PC-9 (cell line): Measurements from ENCODE around the gene SERTM2. TPM values are rescaled to one million over a fixed set of nuclear protein-coding genes. Genes with fewer than 3 reads are reported as not detected.

Source experiments
- BruUV-seq: library from RNA; stranded (reverse); fragments of 400-500 nt; replicated peaks from 2 replicates; lab custom pipeline; 2021; lab: Mats Ljungman, UMichigan
- CTCF ChIA-PET: fragments of 300-600 bp; sonication (Branson Sonifier 250); formaldehyde crosslinking; loops from one replicate; lab custom pipeline; 2022; ENCODE audit warnings: antibody characterized with exemption; lab: Charles Lee
- POLR2A ChIA-PET: fragments of 300-600 bp; sonication (Branson Sonifier 250); formaldehyde crosslinking; loops from one replicate; lab custom pipeline; 2022; ENCODE audit warnings: antibody characterized with exemption; ENCODE audit not compliant: unreplicated experiment; lab: Charles Lee
- DNase-seq, 2 experiments: peaks; one replicate each; pipeline versions ENCODE4 v3.0.0 to v3.0.0-alpha.2; 2015 to 2022; ENCODE audit warnings: mixed read lengths in 1 of 2
- H2AFZ ChIP-seq: fragments of 200-600 bp; sonication (generic); 2 replicates; pipeline ENCODE4 v1.8.1; 2017; ENCODE audit warnings: antibody characterized with exemption
- H3F3A ChIP-seq: fragments of 200-600 bp; sonication (generic); 2 replicates; pipeline ENCODE4 v1.8.1; 2017; ENCODE audit warnings: antibody characterized with exemption, mild to moderate bottlenecking, low read depth; ENCODE audit not compliant: insufficient read depth
- H3K27ac ChIP-seq: fragments of 200-600 bp; sonication (generic); 2 replicates; pipeline ENCODE4 v1.6.1; 2016; ENCODE audit warnings: mixed run types
- H3K27me3 ChIP-seq: fragments of 200-600 bp; sonication (generic); 2 replicates; pipeline ENCODE4 v1.6.1; 2016; ENCODE audit warnings: low read depth, mixed run types; ENCODE audit not compliant: insufficient read depth
- H3K36me3 ChIP-seq: fragments of 200-600 bp; sonication (generic); 2 replicates; pipeline ENCODE4 v1.6.1; 2016; ENCODE audit warnings: low read depth, mixed run types
- H3K4me1 ChIP-seq: fragments of 200-600 bp; sonication (generic); replicated peaks from 2 replicates; pipeline ENCODE4 v1.6.1; 2016; ENCODE audit warnings: mixed run types; ENCODE audit not compliant: insufficient read depth
- H3K4me2 ChIP-seq: fragments of 200-600 bp; sonication (generic); 2 replicates; pipeline ENCODE4 v1.6.1; 2017; ENCODE audit warnings: mixed run types
- H3K4me3 ChIP-seq: fragments of 200-600 bp; sonication (generic); 2 replicates; pipeline ENCODE4 v1.6.1; 2016; ENCODE audit warnings: mixed run types
- H3K79me2 ChIP-seq: fragments of 200-600 bp; sonication (generic); 2 replicates; pipeline ENCODE4 v1.6.1; 2017; ENCODE audit warnings: low read depth, mixed run types
- H3K9me2 ChIP-seq: fragments of 200-600 bp; sonication (generic); 2 replicates; pipeline ENCODE4 v1.8.1; 2017; ENCODE audit warnings: mild to moderate bottlenecking; ENCODE audit not compliant: insufficient read depth
- H3K9me3 ChIP-seq: fragments of 200-600 bp; sonication (generic); 2 replicates; pipeline ENCODE4 v1.8.1; 2016; ENCODE audit warnings: low read depth; ENCODE audit not compliant: insufficient read depth
- H4K20me1 ChIP-seq: fragments of 200-600 bp; sonication (generic); 2 replicates; pipeline ENCODE4 v1.8.1; 2017; ENCODE audit not compliant: insufficient read depth
- CTCF ChIP-seq: fragments of 200-600 bp; sonication (generic); conservative IDR thresholded peaks from 2 replicates; pipeline ENCODE4 v1.6.1; 2017; ENCODE audit warnings: mixed run types, antibody characterized with exemption, mild to moderate bottlenecking, moderate library complexity
- EZH2 ChIP-seq: fragments of 200-600 bp; sonication (generic); IDR thresholded peaks from 2 replicates; pipeline ENCODE4 v1.8.0; 2017; ENCODE audit warnings: antibody characterized with exemption, low read depth
- intact Hi-C: fragments of 100-400 bp; cut with micrococcal nuclease; formaldehyde crosslinking; loops from one replicate; pipeline ENCODE4 v1.10.0; 2022; ENCODE audit not compliant: unreplicated experiment
- total RNA-seq: library from RNA; stranded (reverse); gene quantifications from 2 replicates; pipeline ENCODE4 v1.2.3, GENCODE V29; 2021

The SERTM2 gene
- total RNA-seq, 1 experiment from 2014 or later, result not detected

DNA sequence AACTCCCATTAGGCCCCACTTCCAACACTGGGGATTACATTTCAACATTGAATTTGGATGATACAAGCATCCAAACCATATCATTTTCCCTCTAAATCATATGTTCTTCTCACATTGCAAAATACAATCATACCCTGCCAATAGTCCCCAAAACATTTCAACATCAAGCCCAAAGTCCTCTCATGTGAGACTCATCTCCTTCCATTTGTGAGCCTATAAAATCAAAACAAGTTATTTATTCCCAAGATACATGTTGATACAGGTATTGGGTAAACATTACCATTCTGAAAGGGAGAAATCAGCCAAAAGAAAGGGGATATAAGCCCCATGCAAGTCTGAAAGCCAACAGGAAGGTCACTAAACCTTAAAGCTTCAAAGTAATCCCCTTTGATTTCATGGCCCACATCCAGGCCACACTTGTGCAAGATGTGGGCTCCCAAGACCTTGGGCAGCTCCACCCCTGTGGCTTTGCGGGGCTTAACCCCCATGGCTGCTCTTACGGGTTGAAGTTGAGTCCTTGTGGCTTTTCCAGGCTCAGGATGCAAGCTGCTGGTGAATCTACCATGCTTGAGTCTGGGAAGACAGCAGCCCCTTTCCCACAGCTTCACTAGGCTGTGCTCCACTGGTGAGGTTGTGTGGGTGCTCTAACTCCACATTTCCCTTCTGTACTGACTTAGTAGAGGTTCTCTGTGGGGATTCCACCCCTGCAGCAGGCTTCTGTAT lies 40.6 kb upstream of the SERTM2 start:
- no peak for TF ChIP-seq CTCF
- TF ChIP-seq EZH2, result no peak
- no TSS peak for BruUV-seq
- H3K79me2 ChIP-seq, result no peaks in the 10 kb centered on the region
- no peaks in the 10 kb centered on the region for H3K9me2 ChIP-seq
- H3K4me3 ChIP-seq, result no peak overlapping the region
- no peak overlapping the region for H3K27ac ChIP-seq
- ChIA-PET CTCF (no interaction called here), POLR2A (no interaction called here)
- intact Hi-C loops, result no loop called here
- H3K27me3 ChIP-seq, result no peaks in the 10 kb centered on the region
- DNase-seq, result no peak
- H2AFZ ChIP-seq, result no peak overlapping the region
- H4K20me1 ChIP-seq, result no peaks in the 10 kb centered on the region
- H3K36me3 ChIP-seq, result no peaks in the 10 kb centered on the region
- H3K4me2 ChIP-seq, result no peak overlapping the region
- H3K9me3 ChIP-seq, result no peaks in the 10 kb centered on the region
- H3F3A ChIP-seq, result no peaks in the 10 kb centered on the region
- H3K4me1 ChIP-seq, result no peaks in the 10 kb centered on the region

DNA sequence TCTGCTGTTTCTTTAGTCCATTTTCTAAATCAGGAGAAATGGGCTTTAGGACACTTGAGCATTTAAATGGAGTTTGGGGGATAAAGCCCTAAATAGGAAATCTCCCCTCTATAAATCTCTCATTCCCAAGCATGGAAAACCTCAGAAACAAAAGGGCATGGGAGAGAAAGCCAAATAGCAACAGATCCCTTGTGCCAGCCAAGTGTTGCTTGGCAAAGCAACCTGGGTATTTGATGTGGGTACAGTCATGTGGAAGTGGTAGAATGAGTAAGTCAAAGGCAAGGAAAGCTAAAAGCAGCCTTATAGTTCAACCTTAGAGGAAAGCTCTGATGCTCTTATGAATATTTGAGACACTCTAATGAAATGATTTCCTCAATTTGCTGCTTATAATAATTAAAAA lies 29.5 kb upstream of the SERTM2 start:
- no peaks in the 10 kb centered on the region for H3K36me3 ChIP-seq
- no peak for TF ChIP-seq EZH2
- no peak for TF ChIP-seq CTCF
- CTCF ChIA-PET, result no interaction called here
- H3K9me3 ChIP-seq, result no peaks in the 10 kb centered on the region
- no peak for DNase-seq
- H2AFZ ChIP-seq, result no peak overlapping the region
- no peak overlapping the region for H3K27ac ChIP-seq
- H3K9me2 ChIP-seq, result no peaks in the 10 kb centered on the region
- no peak overlapping the region for H3K4me2 ChIP-seq
- POLR2A ChIA-PET, result no interaction called here
- no TSS peak for BruUV-seq
- no peaks in the 10 kb centered on the region for H3F3A ChIP-seq
- intact Hi-C loops, result no loop called here
- H3K27me3 ChIP-seq, result no peaks in the 10 kb centered on the region
- no peaks in the 10 kb centered on the region for H4K20me1 ChIP-seq
- no peaks in the 10 kb centered on the region for H3K79me2 ChIP-seq
- H3K4me3 ChIP-seq, result no peak overlapping the region
- no peaks in the 10 kb centered on the region for H3K4me1 ChIP-seq

DNA sequence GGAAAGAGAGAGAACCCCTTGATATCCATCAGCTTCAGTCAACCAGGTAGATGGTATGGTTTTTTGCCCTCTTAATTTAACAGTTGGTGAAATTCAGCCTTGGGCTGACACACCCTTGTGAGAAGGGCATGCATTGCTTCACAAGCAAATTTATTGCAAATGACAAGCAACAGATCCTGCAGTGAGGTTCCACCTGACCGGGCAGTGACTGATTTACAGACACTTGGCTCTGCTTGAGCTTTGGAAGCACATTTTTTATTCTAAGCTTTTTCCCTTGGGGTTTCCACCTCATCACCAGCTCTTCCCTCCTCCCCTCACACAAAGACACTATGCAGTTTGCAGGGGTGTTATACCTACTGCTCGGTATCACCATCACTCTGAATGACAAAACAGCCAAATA lies 28.3 kb upstream of the SERTM2 start:
- ChIA-PET CTCF (no interaction called here), POLR2A (no interaction called here)
- no TSS peak for BruUV-seq

More for the DNA sequence above, 28.3 kb upstream of the SERTM2 start:
- no peak overlapping the region for H3K4me3 ChIP-seq
- H3K27me3 ChIP-seq, result no peaks in the 10 kb centered on the region
- H3K9me3 ChIP-seq, result no peaks in the 10 kb centered on the region
- no peak overlapping the region for H2AFZ ChIP-seq
- no peaks in the 10 kb centered on the region for H3K9me2 ChIP-seq
- H3K79me2 ChIP-seq, result no peaks in the 10 kb centered on the region
- no peaks in the 10 kb centered on the region for H3F3A ChIP-seq
- TF ChIP-seq EZH2, result no peak
- TF ChIP-seq CTCF, result no peak
- no peaks in the 10 kb centered on the region for H3K36me3 ChIP-seq
- no peaks in the 10 kb centered on the region for H4K20me1 ChIP-seq
- intact Hi-C loops, result no loop called here
- no peak overlapping the region for H3K27ac ChIP-seq
- no peaks in the 10 kb centered on the region for H3K4me1 ChIP-seq
- DNase-seq, result no peak
- no peak overlapping the region for H3K4me2 ChIP-seq
